ENCODE measurements around the gene LRCOL1. TPM values are rescaled to one million over a fixed set of nuclear protein-coding genes. Genes with fewer than 3 reads are reported as not detected.

Gene LRCOL1
- total RNA-seq, 1 donor from 2014 or later: not detected

DNA sequence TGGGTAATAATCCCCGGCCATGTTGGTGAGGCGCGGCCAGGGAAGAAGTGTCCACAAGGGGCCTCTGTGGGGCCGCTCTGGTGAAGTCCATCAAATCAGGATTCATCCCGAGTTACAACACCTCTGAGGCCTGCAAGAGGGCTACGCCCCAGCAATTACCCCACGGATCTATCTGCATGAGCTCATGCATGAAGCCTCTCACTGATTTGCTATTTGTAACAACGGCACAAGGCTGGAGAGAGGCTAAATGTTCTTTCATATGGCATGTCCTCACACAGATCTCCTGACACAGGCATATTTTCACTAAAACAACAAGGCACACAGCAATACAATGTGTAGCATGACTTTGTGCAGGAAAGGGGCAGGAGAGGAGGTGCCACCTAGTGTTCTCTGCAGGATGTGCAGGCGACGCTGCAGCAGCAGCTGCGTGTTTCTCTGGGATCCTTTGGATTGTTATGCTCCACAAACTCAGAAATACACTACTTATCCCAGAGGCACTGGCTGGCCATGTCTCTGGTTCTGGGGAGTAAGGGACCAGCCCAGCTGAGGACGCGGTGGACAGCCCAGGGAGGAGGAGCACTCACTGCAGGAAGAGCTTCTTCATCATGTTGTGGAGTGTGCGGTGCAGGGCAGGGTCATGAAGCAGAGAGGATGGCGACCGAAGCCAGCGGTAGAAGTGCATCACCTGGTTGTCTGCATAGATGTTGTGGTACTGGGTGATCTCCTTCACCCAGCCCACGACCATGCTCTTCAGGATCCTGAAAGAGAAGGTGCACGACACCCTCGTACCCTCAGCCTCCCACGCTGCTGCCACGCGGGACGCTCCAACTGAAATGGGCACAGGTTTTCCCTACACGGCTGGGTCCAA, 28.4 kb upstream of the LRCOL1 start:
- intact Hi-C loops (cut with micrococcal nuclease): no loop called here
- TF ChIP-seq, protein P1, sequence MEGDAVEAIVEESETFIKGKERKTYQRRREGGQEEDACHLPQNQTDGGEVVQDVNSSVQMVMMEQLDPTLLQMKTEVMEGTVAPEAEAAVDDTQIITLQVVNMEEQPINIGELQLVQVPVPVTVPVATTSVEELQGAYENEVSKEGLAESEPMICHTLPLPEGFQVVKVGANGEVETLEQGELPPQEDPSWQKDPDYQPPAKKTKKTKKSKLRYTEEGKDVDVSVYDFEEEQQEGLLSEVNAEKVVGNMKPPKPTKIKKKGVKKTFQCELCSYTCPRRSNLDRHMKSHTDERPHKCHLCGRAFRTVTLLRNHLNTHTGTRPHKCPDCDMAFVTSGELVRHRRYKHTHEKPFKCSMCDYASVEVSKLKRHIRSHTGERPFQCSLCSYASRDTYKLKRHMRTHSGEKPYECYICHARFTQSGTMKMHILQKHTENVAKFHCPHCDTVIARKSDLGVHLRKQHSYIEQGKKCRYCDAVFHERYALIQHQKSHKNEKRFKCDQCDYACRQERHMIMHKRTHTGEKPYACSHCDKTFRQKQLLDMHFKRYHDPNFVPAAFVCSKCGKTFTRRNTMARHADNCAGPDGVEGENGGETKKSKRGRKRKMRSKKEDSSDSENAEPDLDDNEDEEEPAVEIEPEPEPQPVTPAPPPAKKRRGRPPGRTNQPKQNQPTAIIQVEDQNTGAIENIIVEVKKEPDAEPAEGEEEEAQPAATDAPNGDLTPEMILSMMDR (IDR thresholded peaks at IDR 0.05; ENCODE audit: borderline replicate concordance): peak; percentile 73
- no peak overlapping the region for H3K4me3 ChIP-seq
- H3K27ac ChIP-seq (replicated peaks): no peak overlapping the region
- no peaks in the 10 kb centered on the region for H3K9me3 ChIP-seq (replicated peaks)
- no peaks in the 10 kb centered on the region for H3K4me1 ChIP-seq
- H3K27me3 ChIP-seq (ENCODE audit: low read depth): no peaks in the 10 kb centered on the region
- peaks cover 79% of the 10 kb centered on the region for H3K36me3 ChIP-seq
- DNase-seq: no peak

DNA sequence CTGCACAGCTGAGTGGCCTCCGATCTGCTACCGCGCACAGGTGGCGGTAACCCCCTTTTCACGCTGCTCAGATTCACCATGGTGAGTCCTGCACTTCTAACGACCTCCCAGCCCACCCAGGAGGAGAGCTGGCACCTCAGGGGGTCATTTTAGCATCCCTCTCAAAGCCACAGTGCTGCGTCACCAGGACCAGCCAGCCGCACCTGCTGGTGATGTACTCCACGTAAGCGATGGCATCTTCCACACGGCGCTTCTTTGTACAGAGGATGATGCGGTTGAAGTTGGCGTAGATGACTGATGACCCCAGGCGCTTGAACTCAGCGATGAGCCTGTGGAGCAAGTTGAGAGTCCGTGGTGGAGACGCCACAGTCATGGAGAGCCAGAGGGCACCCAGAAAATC, 27.4 kb upstream of the LRCOL1 start:
- TF ChIP-seq, protein P1 (IDR thresholded peaks at IDR 0.05; ENCODE audit: borderline replicate concordance): no peak
- Histone ChIP-seq H3K4me1 (no peaks in the 10 kb centered on the region), H3K36me3 (peaks cover 79% of the 10 kb centered on the region), H3K4me3 (no peak overlapping the region), H3K27me3 (ENCODE audit: low read depth) (no peaks in the 10 kb centered on the region), H3K27ac (replicated peaks) (no peak overlapping the region), H3K9me3 (replicated peaks) (no peaks in the 10 kb centered on the region)
- intact Hi-C loops (cut with micrococcal nuclease): no loop called here
- no peak for DNase-seq

DNA sequence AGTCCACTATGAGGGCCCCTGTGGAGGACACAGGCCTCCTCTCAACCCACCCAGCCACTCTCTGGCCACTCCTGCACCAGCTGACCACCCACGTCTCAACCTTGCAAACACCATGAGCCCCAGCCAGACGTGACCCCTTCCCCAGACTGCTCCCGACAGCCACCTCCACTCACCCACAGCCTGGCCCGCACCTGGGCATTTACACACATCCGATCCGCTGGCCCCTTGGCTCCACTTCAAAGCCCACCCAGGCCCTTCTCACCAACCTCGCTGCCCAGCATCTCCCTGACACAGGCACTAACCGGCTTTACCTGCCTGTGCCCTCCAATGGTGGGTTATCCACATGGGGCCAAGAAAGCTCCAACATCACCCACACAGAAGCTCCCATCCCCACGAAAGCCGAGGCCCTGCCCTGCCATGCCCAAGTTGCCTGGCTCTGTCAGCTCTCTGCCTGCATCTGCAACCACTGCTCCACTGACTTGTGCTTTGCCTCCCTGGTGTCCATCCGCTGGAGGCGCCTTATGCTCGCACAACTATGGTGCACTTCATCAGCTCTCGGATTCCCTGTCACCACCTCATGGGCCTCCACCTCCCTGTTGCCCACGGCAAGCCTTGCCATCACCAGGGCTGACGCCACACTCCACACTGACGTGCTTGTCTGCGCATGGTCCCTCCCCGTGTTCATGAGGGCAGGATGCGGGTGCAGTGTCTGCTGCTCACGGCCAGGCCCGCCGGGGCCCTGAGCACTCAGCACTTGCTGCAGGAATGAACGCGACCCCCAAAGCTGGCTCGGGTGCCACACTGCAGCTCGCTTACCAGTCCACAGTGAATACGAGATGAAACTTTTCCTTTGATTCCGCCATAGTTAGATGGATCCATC, 24.9 kb upstream of the LRCOL1 start:
- Histone ChIP-seq H3K4me3 (no peak overlapping the region), H3K27me3 (ENCODE audit: low read depth) (no peaks in the 10 kb centered on the region), H3K36me3 (peaks cover 77% of the 10 kb centered on the region), H3K27ac (replicated peaks) (no peak overlapping the region), H3K4me1 (no peaks in the 10 kb centered on the region), H3K9me3 (replicated peaks) (no peaks in the 10 kb centered on the region)
- intact Hi-C loops (cut with micrococcal nuclease): no loop called here
- TF ChIP-seq, protein P1 (IDR thresholded peaks at IDR 0.05; ENCODE audit: borderline replicate concordance): no peak
- no peak for DNase-seq

DNA sequence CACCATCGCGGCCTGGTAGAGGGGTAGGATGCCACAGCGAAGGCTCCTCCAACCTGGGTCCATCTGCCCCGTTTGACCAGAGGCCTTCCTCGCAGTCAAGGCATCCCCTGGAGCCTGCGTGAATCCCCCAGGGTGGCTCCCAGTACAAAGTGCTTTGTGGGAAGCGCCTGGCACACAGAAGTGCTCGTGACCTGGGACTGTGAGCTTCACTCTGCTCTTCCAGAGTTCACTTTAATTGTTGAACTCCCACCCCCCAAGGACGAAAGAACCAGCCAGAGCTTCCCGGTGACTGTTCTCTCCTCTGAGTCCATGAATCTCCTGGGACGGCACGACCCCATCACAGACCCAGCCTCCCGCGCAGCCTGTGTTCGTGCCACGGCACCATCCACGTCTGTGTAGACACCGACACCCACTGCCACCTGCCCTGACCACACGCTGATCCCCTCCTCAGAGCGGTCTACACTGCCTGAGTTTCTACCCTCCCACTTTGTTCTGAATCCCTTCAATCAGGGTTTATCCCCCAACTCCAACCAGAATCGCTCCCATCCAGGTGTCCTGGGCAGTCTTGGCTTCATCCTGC, 24.1 kb upstream of the LRCOL1 start:
- H3K36me3 ChIP-seq: peaks cover 79% of the 10 kb centered on the region
- TF ChIP-seq, protein P1 (IDR thresholded peaks at IDR 0.05; ENCODE audit: borderline replicate concordance): no peak
- H3K9me3 ChIP-seq (replicated peaks): no peaks in the 10 kb centered on the region
- H3K4me3 ChIP-seq: no peak overlapping the region
- DNase-seq: no peak
- H3K4me1 ChIP-seq: no peaks in the 10 kb centered on the region
- no peaks in the 10 kb centered on the region for H3K27me3 ChIP-seq (ENCODE audit: low read depth)
- H3K27ac ChIP-seq (replicated peaks): no peak overlapping the region
- intact Hi-C loops (cut with micrococcal nuclease): no loop called here

DNA sequence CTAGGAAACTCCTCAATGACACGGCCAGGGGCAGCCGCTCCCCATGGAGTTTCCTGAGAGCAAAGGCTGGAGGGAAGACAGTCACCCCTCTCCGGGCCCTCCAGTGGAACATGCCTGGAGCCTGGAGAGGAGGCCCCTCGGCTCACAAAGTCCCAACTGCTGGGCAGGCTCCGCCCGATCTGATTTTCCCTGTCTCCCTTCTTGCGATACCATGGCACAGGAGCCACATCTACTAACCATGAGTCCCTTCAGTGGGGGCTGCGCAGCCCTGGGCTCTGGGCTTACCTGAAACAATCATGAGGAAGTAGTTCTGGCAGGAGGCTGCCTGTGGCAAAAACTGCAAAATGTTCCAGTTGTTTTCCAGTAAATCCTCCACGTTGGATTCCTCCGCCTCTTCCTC, 23.5 kb upstream of the LRCOL1 start:
- no peak overlapping the region for H3K27ac ChIP-seq (replicated peaks)
- TF ChIP-seq, protein P1 (IDR thresholded peaks at IDR 0.05; ENCODE audit: borderline replicate concordance): no peak
- intact Hi-C loops (cut with micrococcal nuclease): no loop called here
- no peak overlapping the region for H3K4me3 ChIP-seq
- H3K36me3 ChIP-seq: peaks cover 85% of the 10 kb centered on the region
- H3K27me3 ChIP-seq (ENCODE audit: low read depth): no peaks in the 10 kb centered on the region
- DNase-seq: no peak
- H3K4me1 ChIP-seq: no peaks in the 10 kb centered on the region
- no peaks in the 10 kb centered on the region for H3K9me3 ChIP-seq (replicated peaks)
